H9 (cell line): ENCODE results near the gene DYNC1H1. TPM values are rescaled to one million over a fixed set of nuclear protein-coding genes. Genes with fewer than 3 reads are reported as not detected.

Experiments
- DNase-seq: peaks from one replicate; pipeline ENCODE4 v3.0.0-alpha.2; 2017
- H2AFZ ChIP-seq: one replicate; pipeline ENCODE4 v1.6.1; 2013; ENCODE audit warnings: mild to moderate bottlenecking, low read length, control low read depth, moderate library complexity
- H2AK5ac ChIP-seq: 2 replicates; pipeline ENCODE4 v1.6.1; 2013; ENCODE audit warnings: low read length, control low read depth, mixed read lengths; ENCODE audit not compliant: insufficient read length
- H2BK120ac ChIP-seq: one replicate; pipeline ENCODE4 v1.6.1; 2013; ENCODE audit warnings: low read depth, mild to moderate bottlenecking, low read length, control low read depth, inconsistent platforms; ENCODE audit not compliant: poor library complexity, severe bottlenecking
- H2BK12ac ChIP-seq: 2 replicates; pipeline ENCODE4 v1.6.1; 2013; ENCODE audit warnings: low read length, control low read depth, mixed read lengths, low read depth; ENCODE audit not compliant: insufficient read length
- H2BK15ac ChIP-seq: 2 replicates; pipeline ENCODE4 v1.6.1; 2013; ENCODE audit warnings: low read depth, low read length, control low read depth
- H2BK20ac ChIP-seq: one replicate; pipeline ENCODE4 v1.6.1; 2013; ENCODE audit warnings: low read depth, mild to moderate bottlenecking, low read length, control low read depth, inconsistent platforms; ENCODE audit not compliant: poor library complexity, severe bottlenecking
- H2BK5ac ChIP-seq: 2 replicates; pipeline ENCODE4 v1.6.1; 2013; ENCODE audit warnings: low read length, control low read depth, mixed read lengths; ENCODE audit not compliant: insufficient read length
- H3K14ac ChIP-seq: 2 replicates; pipeline ENCODE4 v1.6.1; 2013; ENCODE audit warnings: low read length, control low read depth; ENCODE audit not compliant: insufficient read depth
- H3K18ac ChIP-seq: 2 replicates; pipeline ENCODE4 v1.6.1; 2013; ENCODE audit warnings: low read depth, mild to moderate bottlenecking, mixed read lengths, low read length, control low read depth; ENCODE audit not compliant: insufficient read length
- H3K23ac ChIP-seq: 2 replicates; pipeline ENCODE4 v1.6.1; 2013; ENCODE audit warnings: low read length, control low read depth, mixed read lengths, low read depth; ENCODE audit not compliant: insufficient read length
- H3K23me2 ChIP-seq: 2 replicates; pipeline ENCODE4 v1.6.1; 2013; ENCODE audit warnings: low read depth, mild to moderate bottlenecking, mixed read lengths, low read length, control low read depth; ENCODE audit not compliant: insufficient read length, poor library complexity, severe bottlenecking
- H3K27ac ChIP-seq: 2 replicates; pipeline ENCODE4 v1.5.1; 2013; ENCODE audit warnings: low read length, control low read depth, mixed read lengths, low read depth; ENCODE audit not compliant: insufficient read length
- H3K27me3 ChIP-seq: 2 replicates; pipeline ENCODE4 v1.6.1; 2013; ENCODE audit warnings: low read length, control low read depth, inconsistent platforms; ENCODE audit not compliant: insufficient read depth
- H3K4ac ChIP-seq: 2 replicates; pipeline ENCODE4 v1.6.1; 2013; ENCODE audit warnings: low read depth, mild to moderate bottlenecking, control low read depth, inconsistent platforms, low read length, moderate library complexity
- H3K4me1 ChIP-seq: 2 replicates; pipeline ENCODE4 v1.6.1; 2013; ENCODE audit warnings: low read length, control low read depth, inconsistent platforms; ENCODE audit not compliant: insufficient read depth
- H3K4me2 ChIP-seq: 2 replicates; pipeline ENCODE4 v1.6.1; 2013; ENCODE audit warnings: low read length, control low read depth, mixed read lengths; ENCODE audit not compliant: insufficient read length, insufficient read depth
- H3K56ac ChIP-seq: 2 replicates; pipeline ENCODE4 v1.6.1; 2013; ENCODE audit warnings: low read depth, mild to moderate bottlenecking, mixed read lengths, low read length, control low read depth; ENCODE audit not compliant: insufficient read length
- H3K79me1 ChIP-seq: 2 replicates; pipeline ENCODE4 v1.6.1; 2013; ENCODE audit warnings: low read depth, mild to moderate bottlenecking, moderate library complexity, low read length, control low read depth, inconsistent platforms; ENCODE audit not compliant: insufficient read depth, poor library complexity, severe bottlenecking
- H3K79me2 ChIP-seq: 2 replicates; pipeline ENCODE4 v1.6.1; 2013; ENCODE audit warnings: low read length, control low read depth, inconsistent platforms; ENCODE audit not compliant: insufficient read depth
- H3K9ac ChIP-seq: 2 replicates; pipeline ENCODE4 v1.6.1; 2013; ENCODE audit warnings: low read length, control low read depth, mixed read lengths; ENCODE audit not compliant: insufficient read length; ENCODE audit errors: extremely low read depth
- H3K9me3 ChIP-seq: one replicate; pipeline ENCODE4 v1.6.1; 2013; ENCODE audit warnings: low read depth, low read length, inconsistent platforms; ENCODE audit not compliant: control insufficient read depth
- H3T11ph ChIP-seq: one replicate; pipeline ENCODE4 v1.6.1; 2013; ENCODE audit warnings: mild to moderate bottlenecking, low read length, control low read depth, inconsistent platforms
- H4K20me1 ChIP-seq: one replicate; pipeline ENCODE4 v1.6.1; 2013; ENCODE audit not compliant: control insufficient read depth, insufficient read length, insufficient read depth
- H4K5ac ChIP-seq: 2 replicates; pipeline ENCODE4 v1.6.1; 2013; ENCODE audit warnings: low read depth, mild to moderate bottlenecking, mixed read lengths, low read length, control low read depth; ENCODE audit not compliant: insufficient read length
- H4K8ac ChIP-seq: replicated peaks from 2 replicates; pipeline ENCODE4 v1.6.1; 2013; ENCODE audit warnings: low read length, control low read depth, mixed read lengths, low read depth; ENCODE audit not compliant: insufficient read length
- H4K91ac ChIP-seq: 2 replicates; pipeline ENCODE4 v1.6.1; 2013; ENCODE audit warnings: low read depth, mild to moderate bottlenecking, moderate library complexity, mixed read lengths, low read length, control low read depth; ENCODE audit not compliant: insufficient read length
- H3K27ac Mint-ChIP-seq, 3 experiments: 2 replicates in 2 of 3; 3 replicates in 1 of 3; pipeline ENCODE4 v1.8.0; 2020 to 2021; ENCODE audit warnings: mixed read lengths in 3 of 3, mild to moderate bottlenecking in 1 of 3, moderate library complexity in 1 of 3
- H3K27me3 Mint-ChIP-seq: 2 replicates; pipeline ENCODE4 v1.8.0; 2021; ENCODE audit warnings: low read depth, mild to moderate bottlenecking, moderate library complexity, mixed read lengths
- H3K36me3 Mint-ChIP-seq, 3 experiments: 2 replicates in 2 of 3; 3 replicates in 1 of 3; pipeline ENCODE4 v1.8.0; 2020 to 2021; ENCODE audit warnings: low read depth in 3 of 3, mixed read lengths in 3 of 3; ENCODE audit not compliant: insufficient read depth in 1 of 3
- H3K4me1 Mint-ChIP-seq, 2 experiments: 2 replicates each; pipeline ENCODE4 v1.8.0; 2020; ENCODE audit warnings: mixed read lengths in 2 of 2
- H3K4me3 Mint-ChIP-seq, 2 experiments: 2 replicates in 1 of 2; 3 replicates in 1 of 2; pipeline ENCODE4 v1.8.0; 2020 to 2021; ENCODE audit warnings: mild to moderate bottlenecking in 2 of 2, mixed read lengths in 2 of 2, moderate library complexity in 1 of 2
- H3K9me3 Mint-ChIP-seq, 2 experiments: 2 replicates in 1 of 2; 3 replicates in 1 of 2; pipeline ENCODE4 v1.8.0; 2020; ENCODE audit warnings: mild to moderate bottlenecking in 2 of 2, mixed read lengths in 2 of 2, moderate library complexity in 1 of 2
- WGBS: extraction: QIAGEN DNeasy Blood & Tissue Kit; methylation state at CpG from one replicate; pipeline ENCODE4 v1.1.7; 2013; ENCODE audit warnings: missing lambda C conversion rate, low lambda C conversion rate, mixed read lengths; ENCODE audit not compliant: insufficient read length; ENCODE audit errors: extremely low coverage; 5-methylcytosine and 5-hydroxymethylcytosine counted together
- total RNA-seq: library from RNA; stranded (reverse); gene quantifications from 2 replicates; pipeline ENCODE4 v1.2.1, GENCODE V29; 2021
- TF ChIP-seq, protein P1 (sequence below): fragments of 200-600 bp; sonication (generic); conservative IDR thresholded peaks from 3 replicates; pipeline ENCODE4 v1.8.0; 2021; ENCODE audit warnings: antibody characterized with exemption, mild to moderate bottlenecking

The DYNC1H1 gene
- total RNA-seq, 1 experiment from 2014 or later: 359 TPM

DNA sequence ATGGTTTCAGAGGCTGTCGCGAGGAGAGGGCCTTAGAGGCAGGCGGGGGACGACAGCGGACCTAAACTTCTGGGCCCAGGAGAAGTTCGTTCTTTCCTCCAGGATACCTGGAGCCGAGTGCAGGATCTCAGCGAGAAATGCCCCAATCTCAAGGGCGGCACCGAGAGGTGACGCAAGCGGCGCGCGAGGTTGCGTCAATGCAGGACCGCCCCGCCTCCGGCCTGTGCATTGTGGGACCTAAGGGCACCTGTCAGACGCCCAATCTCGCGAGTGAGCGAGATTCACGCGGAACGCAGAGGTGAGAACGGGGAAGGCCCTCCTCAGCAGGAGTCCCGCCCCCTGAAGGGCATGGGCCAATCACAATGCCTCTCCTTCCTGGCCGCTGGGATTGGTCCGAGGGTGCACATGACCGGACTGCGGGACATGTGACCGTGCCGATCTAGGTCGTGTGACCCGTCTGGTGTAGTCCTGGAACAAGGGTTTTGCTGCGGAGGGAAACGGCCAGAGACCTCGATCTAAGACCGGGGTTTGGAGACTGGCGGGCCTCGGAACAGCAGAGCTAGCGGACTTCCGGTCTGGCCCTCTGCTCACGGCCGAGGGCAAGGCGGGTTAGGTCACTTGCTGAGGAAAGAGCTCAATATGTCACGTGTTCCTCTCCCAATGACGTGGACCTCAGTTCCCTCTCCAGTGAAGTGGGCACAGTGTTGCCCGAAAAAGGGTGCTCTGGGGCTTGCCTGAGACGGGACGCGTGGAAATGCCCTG lies 16.3 kb upstream of the DYNC1H1 start:
- Histone ChIP-seq H3K27ac (no peak overlapping the region), H2BK12ac (no peak overlapping the region), H2BK20ac (no peak overlapping the region), H2BK5ac (no peak overlapping the region), H4K5ac (peak overlapping the region; percentile 9), H3K4ac (no peak overlapping the region), H3K4me1 (0 out of 2 replicates have a peak, but pooled peaks cover 2% of the 10 kb centered on the region), H3T11ph (no peak overlapping the region), H3K23me2 (no peaks in the 10 kb centered on the region), H4K8ac (no peak overlapping the region), H4K91ac (peak overlapping the region; percentile 24), H4K20me1 (no peaks in the 10 kb centered on the region), H3K23ac (no peak overlapping the region), H3K27me3 (peaks cover 17% of the 10 kb centered on the region; the same call in 1 of the 2 replicates), H3K56ac (no peak overlapping the region), H3K9me3 (no peaks in the 10 kb centered on the region), H3K14ac (peak overlapping the region; percentile 28), H2BK15ac (no peak overlapping the region), H3K18ac (peak overlapping the region; percentile 76), H2BK120ac (no peak overlapping the region), H2AFZ (no peak overlapping the region), H3K79me2 (no peaks in the 10 kb centered on the region), H3K9ac (peak overlapping the region; percentile 95), H2AK5ac (no peak overlapping the region), H3K79me1 (no peaks in the 10 kb centered on the region), H3K4me2 (peak overlapping the region; percentile 90)
- Mint-ChIP-seq H3K27ac (peak overlapping the region; percentile 99), H3K4me1 (peaks cover 18 to 23% of the 10 kb centered on the region in 2 experiments), H3K4me3 (peak overlapping the region; percentile 91 to 97), H3K9me3 (no peaks in the 10 kb centered on the region; a peak in 2 of 5 replicates), H3K36me3 (no peaks in the 10 kb centered on the region), H3K27me3 (peaks cover 49% of the 10 kb centered on the region)
- TF ChIP-seq, protein P1, sequence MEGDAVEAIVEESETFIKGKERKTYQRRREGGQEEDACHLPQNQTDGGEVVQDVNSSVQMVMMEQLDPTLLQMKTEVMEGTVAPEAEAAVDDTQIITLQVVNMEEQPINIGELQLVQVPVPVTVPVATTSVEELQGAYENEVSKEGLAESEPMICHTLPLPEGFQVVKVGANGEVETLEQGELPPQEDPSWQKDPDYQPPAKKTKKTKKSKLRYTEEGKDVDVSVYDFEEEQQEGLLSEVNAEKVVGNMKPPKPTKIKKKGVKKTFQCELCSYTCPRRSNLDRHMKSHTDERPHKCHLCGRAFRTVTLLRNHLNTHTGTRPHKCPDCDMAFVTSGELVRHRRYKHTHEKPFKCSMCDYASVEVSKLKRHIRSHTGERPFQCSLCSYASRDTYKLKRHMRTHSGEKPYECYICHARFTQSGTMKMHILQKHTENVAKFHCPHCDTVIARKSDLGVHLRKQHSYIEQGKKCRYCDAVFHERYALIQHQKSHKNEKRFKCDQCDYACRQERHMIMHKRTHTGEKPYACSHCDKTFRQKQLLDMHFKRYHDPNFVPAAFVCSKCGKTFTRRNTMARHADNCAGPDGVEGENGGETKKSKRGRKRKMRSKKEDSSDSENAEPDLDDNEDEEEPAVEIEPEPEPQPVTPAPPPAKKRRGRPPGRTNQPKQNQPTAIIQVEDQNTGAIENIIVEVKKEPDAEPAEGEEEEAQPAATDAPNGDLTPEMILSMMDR: no peak
- DNase-seq: peak; percentile 100
- no CpG with 5 or more reads among the region's 53 CpGs for WGBS
